ENCODE measurements around the gene KIF16B.
"Not testable (repeated sequence)": the region's sequence is repeated elsewhere in the genome, so short reads cannot be mapped to it uniquely, and the experiment has no call there.

Gene KIF16B

GRCh38 chr20:16553684-16554083, 19.6 kb downstream of the KIF16B start:
- DNase-seq (ENCODE audit: low read depth), result no peak

- DNase-seq (ENCODE audit: low read depth), result no peak
Measured at GRCh38 chr20:16553101-16553500, 20.1 kb downstream of the KIF16B start.

GRCh38 chr20:16552015-16552414, 21.2 kb downstream of the KIF16B start:
- DNase-seq (ENCODE audit: low read depth), result no peak

- no peak for DNase-seq (ENCODE audit: low read depth)
Measured at GRCh38 chr20:16551607-16552006, 21.6 kb downstream of the KIF16B start.

- DNase-seq (ENCODE audit: low read depth), result no peak
Measured at GRCh38 chr20:16548068-16548672, 25.1 kb downstream of the KIF16B start.

- DNase-seq (ENCODE audit: low read depth), result no peak
Measured at GRCh38 chr20:16544949-16545348, 28.3 kb downstream of the KIF16B start.

GRCh38 chr20:16542477-16542876, 30.8 kb downstream of the KIF16B start:
- DNase-seq (ENCODE audit: low read depth), result no peak

- DNase-seq (ENCODE audit: low read depth), result no peak
Measured at GRCh38 chr20:16541878-16542277, 31.4 kb downstream of the KIF16B start.

- no peak for DNase-seq (ENCODE audit: low read depth)
Measured at GRCh38 chr20:16541226-16541625, 32.0 kb downstream of the KIF16B start.

GRCh38 chr20:16539280-16540021, 33.8 kb downstream of the KIF16B start:
- DNase-seq (ENCODE audit: low read depth), result no peak

- DNase-seq (ENCODE audit: low read depth), result no peak
Measured at GRCh38 chr20:16538779-16539178, 34.5 kb downstream of the KIF16B start.

- no peak for DNase-seq (ENCODE audit: low read depth)
Measured at GRCh38 chr20:16537918-16538317, 35.3 kb downstream of the KIF16B start.

- no peak for DNase-seq (ENCODE audit: low read depth)
Measured at GRCh38 chr20:16537025-16537665, 36.1 kb downstream of the KIF16B start.

GRCh38 chr20:16535277-16535676, 38.0 kb downstream of the KIF16B start:
- DNase-seq (ENCODE audit: low read depth), result no peak

- DNase-seq (ENCODE audit: low read depth), result no peak
Measured at GRCh38 chr20:16533502-16533901, 39.7 kb downstream of the KIF16B start.

GRCh38 chr20:16531485-16531884, 41.8 kb downstream of the KIF16B start:
- DNase-seq (ENCODE audit: low read depth), result no peak

- no peak for DNase-seq (ENCODE audit: low read depth)
Measured at GRCh38 chr20:16530201-16530681, 43.0 kb downstream of the KIF16B start.

GRCh38 chr20:16528078-16528477, 45.2 kb downstream of the KIF16B start:
- DNase-seq (ENCODE audit: low read depth), result no peak

GRCh38 chr20:16527438-16527837, 45.8 kb downstream of the KIF16B start:
- no peak for DNase-seq (ENCODE audit: low read depth)

GRCh38 chr20:16526433-16527380, 46.5 kb downstream of the KIF16B start:
- no peak for DNase-seq (ENCODE audit: low read depth)

GRCh38 chr20:16522651-16523050, 50.6 kb downstream of the KIF16B start:
- DNase-seq (ENCODE audit: low read depth), result not testable (repeated sequence)

GRCh38 chr20:16520154-16520553, 53.1 kb downstream of the KIF16B start:
- no peak for DNase-seq (ENCODE audit: low read depth)

Measured in activated T-helper 1 cell treated with Interleukin-2 at 50 U/mL for 16 hours (primary cell).